IPS-20b (cell line): Measurements from ENCODE around the gene PTH1R.

Source experiments
- H3K27ac ChIP-seq: one replicate; pipeline ENCODE4 v1.5.1; 2013; ENCODE audit warnings: low read length
- H3K27me3 ChIP-seq: 2 replicates; pipeline ENCODE4 v1.6.1; 2013; ENCODE audit warnings: mild to moderate bottlenecking, low read length, inconsistent platforms; ENCODE audit not compliant: insufficient read depth
- H3K36me3 ChIP-seq: 2 replicates; pipeline ENCODE4 v1.6.1; 2013; ENCODE audit warnings: low read depth, mild to moderate bottlenecking, inconsistent platforms, low read length, moderate library complexity; ENCODE audit not compliant: insufficient read depth
- H3K4me1 ChIP-seq: 2 replicates; pipeline ENCODE4 v1.6.1; 2013; ENCODE audit warnings: mild to moderate bottlenecking, control low read depth, inconsistent platforms, low read length, moderate library complexity; ENCODE audit not compliant: insufficient read depth
- H3K4me3 ChIP-seq: 2 replicates; pipeline ENCODE4 v1.5.1; 2013; ENCODE audit warnings: mild to moderate bottlenecking, low read length, inconsistent platforms
- H3K9ac ChIP-seq: 2 replicates; pipeline ENCODE4 v1.6.1; 2013; ENCODE audit warnings: low read depth, mild to moderate bottlenecking, inconsistent platforms, low read length, moderate library complexity
- H3K9me3 ChIP-seq: 2 replicates; pipeline ENCODE4 v1.6.1; 2013; ENCODE audit warnings: mild to moderate bottlenecking, low read depth, low read length, inconsistent platforms; ENCODE audit not compliant: insufficient read depth

The PTH1R gene

DNA sequence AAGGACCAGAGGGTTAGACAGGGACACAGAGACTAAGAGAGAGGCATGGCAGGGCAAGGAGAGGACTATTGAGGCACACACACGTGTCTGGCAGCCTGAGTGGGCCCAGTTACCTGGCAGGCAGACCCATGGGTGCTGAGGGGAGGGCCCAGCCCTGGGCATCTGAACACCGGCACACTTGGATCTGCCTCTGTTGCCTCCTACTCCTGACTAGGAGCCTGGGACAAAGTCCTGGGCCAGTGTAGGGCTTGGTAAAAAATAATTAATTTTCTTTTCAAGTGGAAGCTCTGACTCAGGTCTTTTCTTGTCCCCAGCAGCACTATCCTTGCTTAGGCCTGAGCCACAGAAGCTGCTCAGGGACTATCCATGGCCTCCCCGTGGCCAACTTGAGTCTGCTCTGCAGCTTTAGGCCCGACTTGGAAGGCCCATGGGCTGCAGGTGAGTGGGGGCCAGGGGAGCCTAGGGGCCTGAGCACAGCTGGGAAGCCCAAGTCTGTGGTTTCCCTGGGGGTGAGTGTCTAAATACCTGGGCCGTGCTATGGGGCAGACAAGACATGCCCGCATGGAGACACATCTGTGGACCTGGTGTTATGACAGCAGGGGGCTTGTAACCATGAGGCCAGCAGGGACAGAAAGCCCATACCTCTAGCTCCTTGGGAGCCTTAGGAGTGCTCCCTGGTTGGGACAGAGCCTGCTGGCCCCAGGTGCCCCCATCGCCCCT is at the start of gene PTH1R:
PTH1R (plus strand) TSS at position 316 of the 720 bp plus-strand sequence. CDS start 5,839 bp downstream, outside the sequence.
- Histone ChIP-seq H3K27ac (no peak within 1 kb of the TSS), H3K27me3 (peaks cover 89% of the 10 kb centered on the region), H3K4me3 (no peak within 1 kb of the TSS), H3K9me3 (no peaks in the 10 kb centered on the region), H3K4me1 (no peaks in the 10 kb centered on the region), H3K36me3 (no peaks in the 10 kb centered on the region), H3K9ac (no peak within 1 kb of the TSS)

DNA sequence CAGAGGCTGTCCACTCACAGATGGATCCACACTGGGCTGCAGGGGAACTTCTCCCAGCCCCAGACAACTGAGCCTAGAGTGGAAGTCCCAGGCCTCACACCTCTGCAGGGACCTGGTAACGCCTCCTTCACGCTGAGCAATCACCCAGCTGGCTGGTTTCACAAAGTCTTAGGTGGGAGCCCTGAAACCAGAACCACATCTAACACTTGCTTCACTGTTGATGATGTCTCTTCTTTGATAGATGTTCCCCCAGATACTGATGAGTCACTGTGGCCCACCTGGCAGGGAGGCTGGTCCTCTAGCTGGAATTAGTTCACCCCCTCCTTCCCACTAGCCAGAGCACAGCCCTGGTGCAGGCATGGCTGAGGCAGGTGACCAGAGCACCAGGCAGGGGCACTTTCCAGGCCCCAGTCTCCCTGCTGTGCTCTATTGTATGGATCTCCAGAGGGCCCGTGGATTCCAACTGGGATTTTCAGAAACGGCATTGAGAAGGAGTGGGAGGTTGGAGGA is 47.8 kb upstream of the PTH1R start:
- Histone ChIP-seq H3K4me3 (no peak overlapping the region), H3K27ac (no peak overlapping the region), H3K9ac (no peak overlapping the region), H3K36me3 (no peaks in the 10 kb centered on the region), H3K4me1 (no peaks in the 10 kb centered on the region; the same call in 1 of the 2 replicates), H3K9me3 (no peaks in the 10 kb centered on the region), H3K27me3 (no peaks in the 10 kb centered on the region)

DNA sequence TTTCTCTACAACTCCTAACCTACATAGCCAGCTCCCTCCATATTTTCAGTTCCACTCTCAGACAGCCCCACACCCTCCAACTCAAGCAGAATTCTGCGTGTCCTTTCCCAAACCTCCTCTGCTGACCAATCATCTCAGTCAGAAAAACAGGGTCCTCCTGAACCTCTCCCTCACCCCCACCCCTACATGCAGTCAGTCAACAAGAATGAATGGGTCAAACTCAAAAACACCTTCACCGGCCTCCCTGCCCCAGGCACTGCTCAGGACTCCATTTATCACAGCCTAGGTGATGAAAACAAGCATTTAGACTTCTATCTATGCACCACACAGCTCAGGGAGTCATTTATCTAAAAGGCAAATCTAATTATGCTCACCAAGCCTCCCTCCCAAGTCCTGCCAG is 46.7 kb upstream of the PTH1R start:
- Histone ChIP-seq H3K27ac (no peak overlapping the region), H3K9ac (no peak overlapping the region), H3K4me3 (no peak overlapping the region), H3K27me3 (no peaks in the 10 kb centered on the region), H3K4me1 (no peaks in the 10 kb centered on the region; the same call in 1 of the 2 replicates), H3K9me3 (no peaks in the 10 kb centered on the region), H3K36me3 (no peaks in the 10 kb centered on the region)

DNA sequence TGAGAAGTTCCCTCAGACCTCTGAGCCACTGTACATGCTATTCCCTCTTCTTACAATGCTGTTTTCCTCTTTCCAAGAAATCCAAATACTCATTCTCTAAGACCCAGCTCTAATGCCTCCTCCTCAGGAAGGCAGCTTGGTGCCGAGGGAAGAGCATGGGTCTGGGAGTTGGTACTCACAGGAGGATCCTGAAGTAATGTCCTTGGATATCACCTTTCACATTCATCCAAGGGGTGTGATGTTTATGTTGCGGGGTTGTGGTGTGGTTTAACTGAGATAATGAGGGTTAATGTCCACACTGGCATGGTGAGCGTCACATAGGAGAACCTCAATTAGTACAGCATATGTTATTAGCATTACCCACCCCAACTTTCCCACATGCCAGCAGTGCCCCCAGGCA is 46.2 kb upstream of the PTH1R start:
- Histone ChIP-seq H3K27me3 (no peaks in the 10 kb centered on the region), H3K4me1 (no peaks in the 10 kb centered on the region; the same call in 1 of the 2 replicates), H3K9me3 (no peaks in the 10 kb centered on the region), H3K36me3 (no peaks in the 10 kb centered on the region), H3K4me3 (no peak overlapping the region), H3K9ac (no peak overlapping the region), H3K27ac (no peak overlapping the region)

DNA sequence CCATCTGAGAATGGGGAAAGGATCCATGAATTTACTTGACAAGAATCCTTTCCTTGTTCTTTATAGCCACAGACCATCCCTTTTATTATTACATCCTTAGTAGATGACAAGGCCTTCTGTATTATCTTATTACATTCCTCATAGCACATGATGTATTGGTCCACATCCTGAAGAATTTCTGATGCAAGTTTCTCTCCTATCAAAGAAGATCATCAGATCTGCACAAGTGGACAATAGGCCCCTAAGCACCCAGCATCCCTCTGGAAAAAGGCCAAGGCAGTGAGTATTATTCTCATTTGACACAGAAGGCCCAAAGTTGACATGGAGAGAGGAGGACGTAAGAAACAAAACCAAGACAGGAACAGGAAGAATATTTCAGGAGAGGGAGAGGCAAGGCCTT is 45.7 kb upstream of the PTH1R start:
- no peak overlapping the region for H3K9ac ChIP-seq
- H3K27me3 ChIP-seq, result no peaks in the 10 kb centered on the region
- no peaks in the 10 kb centered on the region for H3K36me3 ChIP-seq
- no peak overlapping the region for H3K27ac ChIP-seq
- H3K4me1 ChIP-seq, result no peaks in the 10 kb centered on the region; the same call in 1 of the 2 replicates
- no peak overlapping the region for H3K4me3 ChIP-seq
- no peaks in the 10 kb centered on the region for H3K9me3 ChIP-seq

DNA sequence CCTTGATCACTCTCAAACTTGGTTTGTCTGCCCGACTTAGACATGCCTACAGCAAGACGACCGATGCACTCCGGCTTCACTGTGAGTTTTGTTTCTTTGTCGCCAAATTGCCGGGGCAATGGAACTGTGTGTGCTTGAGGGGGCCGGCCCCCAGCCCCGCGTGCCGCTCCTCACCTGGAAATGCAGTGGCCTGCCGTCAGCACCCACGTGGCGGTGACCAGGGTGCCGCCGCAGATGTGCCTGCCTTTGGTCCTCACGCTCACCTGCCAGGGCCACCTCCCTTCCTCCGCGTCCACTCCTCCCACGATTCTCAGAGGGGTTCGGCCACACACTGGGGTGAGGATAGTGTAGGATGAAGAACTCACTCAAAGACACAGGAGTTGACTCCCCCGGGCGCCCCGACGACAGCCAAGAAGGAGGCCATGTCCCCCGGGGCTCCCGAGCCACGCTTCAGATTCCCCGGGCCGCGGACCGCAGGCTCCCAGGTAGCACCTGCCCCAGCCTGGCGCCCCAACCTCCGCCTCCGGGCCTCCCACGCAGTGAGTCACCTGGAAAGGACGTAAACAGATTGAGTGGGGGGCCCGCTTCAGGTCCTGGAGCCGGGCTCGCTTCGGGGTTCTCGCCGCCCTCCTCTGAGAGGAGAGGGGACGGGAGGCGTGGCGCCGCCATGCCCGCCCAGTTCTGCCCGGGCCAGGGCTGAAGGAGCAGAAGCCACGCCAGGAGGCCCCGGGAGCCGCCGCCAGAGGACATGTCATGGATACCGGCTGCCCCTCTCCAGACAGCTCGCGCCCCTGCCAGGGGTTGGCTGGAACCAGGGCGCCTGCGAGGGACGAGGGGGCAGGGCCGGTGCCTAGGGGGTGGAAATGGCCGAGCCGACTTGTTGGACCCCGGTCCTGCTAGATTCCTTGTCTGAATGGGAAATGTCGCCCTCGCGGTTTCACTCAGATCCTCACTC is 43.9 kb upstream of the PTH1R start:
- Histone ChIP-seq H3K9ac (no peak overlapping the region), H3K9me3 (0 out of 2 replicates have a peak, but pooled peaks cover 2% of the 10 kb centered on the region), H3K27ac (no peak overlapping the region), H3K36me3 (no peaks in the 10 kb centered on the region), H3K27me3 (no peaks in the 10 kb centered on the region), H3K4me1 (no peaks in the 10 kb centered on the region), H3K4me3 (no peak overlapping the region)

DNA sequence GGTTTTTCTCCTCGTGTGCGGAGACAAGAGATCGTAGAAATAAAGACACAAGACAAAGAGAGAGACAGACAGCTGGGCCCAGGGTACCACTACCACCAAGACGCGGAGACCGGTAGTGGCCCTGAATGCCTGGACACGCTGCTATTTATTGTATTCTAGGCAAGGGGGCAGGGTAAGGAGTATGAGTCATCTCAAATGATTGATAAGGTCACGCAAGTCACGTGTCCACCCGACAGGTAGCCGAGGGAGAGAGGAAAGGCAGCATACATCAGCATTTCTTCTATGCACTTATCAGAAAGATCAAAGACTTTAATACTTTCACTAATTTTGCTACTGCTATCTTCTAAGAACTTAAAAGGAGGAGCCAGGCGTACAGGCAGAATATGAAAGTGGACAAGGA is 42.5 kb upstream of the PTH1R start:
- Histone ChIP-seq H3K4me3 (no peak overlapping the region), H3K9ac (no peak overlapping the region), H3K9me3 (peaks cover 10% of the 10 kb centered on the region), H3K36me3 (no peaks in the 10 kb centered on the region), H3K27ac (no peak overlapping the region), H3K27me3 (no peaks in the 10 kb centered on the region), H3K4me1 (no peaks in the 10 kb centered on the region)

DNA sequence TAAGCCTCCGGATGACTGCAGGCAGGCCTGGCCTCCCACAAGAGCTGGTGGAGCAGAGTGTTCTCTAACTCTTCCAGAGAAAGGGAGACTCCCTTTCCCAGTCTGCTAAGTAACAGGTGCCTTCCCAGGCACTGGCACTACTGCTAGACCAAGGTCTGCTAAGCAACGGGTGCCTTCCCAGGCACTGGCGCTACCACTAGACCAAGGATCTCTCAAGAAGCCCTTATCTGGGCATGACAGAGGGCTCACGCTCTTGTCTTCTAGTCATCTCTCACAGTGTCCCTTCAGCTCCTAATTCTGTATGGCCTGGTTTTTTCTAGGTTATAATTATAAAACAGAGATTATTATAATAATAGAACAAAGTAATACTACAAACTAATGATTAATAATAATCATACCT is 42.0 kb upstream of the PTH1R start:
- H3K36me3 ChIP-seq, result no peaks in the 10 kb centered on the region
- H3K4me3 ChIP-seq, result no peak overlapping the region
- no peaks in the 10 kb centered on the region for H3K27me3 ChIP-seq
- no peak overlapping the region for H3K27ac ChIP-seq
- peaks cover 12% of the 10 kb centered on the region for H3K9me3 ChIP-seq
- no peaks in the 10 kb centered on the region for H3K4me1 ChIP-seq
- no peak overlapping the region for H3K9ac ChIP-seq

DNA sequence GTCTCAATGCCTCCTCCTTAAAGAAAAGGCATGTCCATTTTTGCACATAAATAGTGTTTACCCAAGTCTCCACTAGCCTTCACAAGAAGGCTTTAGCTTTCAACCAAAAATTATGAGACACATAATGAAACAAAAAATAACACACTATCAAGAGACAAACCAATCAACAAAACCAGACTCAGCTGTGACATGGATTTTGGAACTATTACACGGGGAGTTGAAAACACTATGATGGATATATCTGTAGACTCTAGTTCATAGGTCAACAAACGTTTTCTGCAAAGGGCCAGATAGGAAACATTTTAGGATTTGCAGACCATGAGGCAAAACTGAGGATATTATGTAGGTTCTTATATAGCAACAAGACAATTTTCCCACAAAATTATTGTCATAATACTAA is 39.2 kb upstream of the PTH1R start:
- Histone ChIP-seq H3K4me1 (no peaks in the 10 kb centered on the region), H3K9ac (no peak overlapping the region), H3K27ac (no peak overlapping the region), H3K27me3 (no peaks in the 10 kb centered on the region), H3K4me3 (no peak overlapping the region), H3K9me3 (peaks cover 23% of the 10 kb centered on the region), H3K36me3 (no peaks in the 10 kb centered on the region)

DNA sequence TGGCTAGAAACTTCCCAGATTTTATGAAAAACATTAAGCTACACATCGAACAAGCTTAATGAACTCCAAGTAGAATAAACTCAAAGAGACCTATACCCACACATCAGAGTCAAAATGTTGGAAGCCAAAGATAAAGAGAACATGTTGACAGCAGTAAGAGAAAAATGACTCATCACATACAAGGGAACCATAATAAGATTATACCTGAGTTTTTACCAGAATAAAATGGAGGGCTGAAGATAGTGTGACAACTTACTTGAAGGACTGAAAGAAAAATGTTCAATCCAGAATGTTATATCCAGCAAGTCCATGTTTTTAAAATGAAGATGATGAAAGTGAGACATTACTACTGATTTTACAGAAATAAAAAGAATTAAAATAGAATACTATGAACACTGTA is 37.0 kb upstream of the PTH1R start:
- no peaks in the 10 kb centered on the region for H3K27me3 ChIP-seq
- peaks cover 23% of the 10 kb centered on the region for H3K9me3 ChIP-seq
- H3K4me3 ChIP-seq, result no peak overlapping the region
- H3K27ac ChIP-seq, result no peak overlapping the region
- no peak overlapping the region for H3K9ac ChIP-seq
- H3K4me1 ChIP-seq, result peaks cover 5% of the 10 kb centered on the region; the same call in 1 of the 2 replicates
- H3K36me3 ChIP-seq, result no peaks in the 10 kb centered on the region

DNA sequence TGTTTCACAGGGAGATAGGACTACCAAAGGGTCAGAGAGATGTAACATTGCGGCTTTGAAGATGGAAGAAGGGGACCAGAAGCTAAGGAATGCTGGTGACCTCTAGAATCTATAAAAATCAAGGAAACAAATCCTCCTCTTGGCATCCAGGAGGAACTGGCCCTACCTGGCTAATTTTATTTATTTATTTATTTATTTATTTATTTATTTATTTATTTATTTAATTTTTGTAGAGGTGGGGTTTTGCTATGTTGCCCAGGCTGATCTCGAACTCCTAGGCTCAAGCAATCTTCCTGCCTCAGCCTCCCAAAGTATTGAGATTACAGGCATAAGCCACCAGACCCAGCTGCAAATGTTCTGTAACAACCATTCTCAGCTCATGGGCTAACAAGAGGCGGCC is 34.0 kb upstream of the PTH1R start:
- Histone ChIP-seq H3K27ac (no peak overlapping the region), H3K4me3 (no peak overlapping the region), H3K9me3 (peaks cover 21% of the 10 kb centered on the region), H3K36me3 (no peaks in the 10 kb centered on the region), H3K4me1 (peaks cover 5% of the 10 kb centered on the region; the same call in 1 of the 2 replicates), H3K9ac (no peak overlapping the region), H3K27me3 (peaks cover 13% of the 10 kb centered on the region; the same call in 1 of the 2 replicates)
